KMS-11 (cell line): ENCODE data around the gene POP5.
"Not testable (repeated sequence)": the region's sequence is repeated elsewhere in the genome, so short reads cannot be mapped to it uniquely, and the experiment has no call there.

Experiments used
- H2AFZ ChIP-seq: fragments of 200-600 bp; sonication (generic); 2 replicates; pipeline ENCODE4 v1.6.1; 2016; ENCODE audit warnings: antibody characterized with exemption, mixed run types, low read depth
- H3K27ac ChIP-seq: fragments of 200-600 bp; sonication (generic); 2 replicates; pipeline ENCODE4 v1.6.1; 2016; ENCODE audit warnings: mild to moderate bottlenecking, mixed run types
- H3K27me3 ChIP-seq: fragments of 200-600 bp; sonication (generic); 2 replicates; pipeline ENCODE4 v1.6.1; 2017; ENCODE audit warnings: mild to moderate bottlenecking, low read depth, mixed run types, moderate library complexity; ENCODE audit not compliant: insufficient read depth
- H3K36me3 ChIP-seq: fragments of 200-600 bp; sonication (generic); 2 replicates; pipeline ENCODE4 v1.6.1; 2017; ENCODE audit warnings: mild to moderate bottlenecking, mixed run types; ENCODE audit not compliant: insufficient read depth
- H3K4me1 ChIP-seq: fragments of 200-600 bp; sonication (generic); 2 replicates; pipeline ENCODE4 v1.6.1; 2016; ENCODE audit warnings: mild to moderate bottlenecking, low read depth, mixed run types; ENCODE audit not compliant: poor library complexity, severe bottlenecking
- H3K4me2 ChIP-seq: fragments of 200-600 bp; sonication (generic); 2 replicates; pipeline ENCODE4 v1.7.0; 2016; ENCODE audit warnings: mild to moderate bottlenecking, mixed run types
- H3K4me3 ChIP-seq: fragments of 200-600 bp; sonication (generic); IDR thresholded peaks from 2 replicates; pipeline ENCODE4 v1.6.1; 2017; ENCODE audit warnings: low read depth, low read length, mixed read lengths; ENCODE audit not compliant: insufficient read depth
- H3K79me2 ChIP-seq: fragments of 200-600 bp; sonication (generic); 2 replicates; pipeline ENCODE4 v1.6.1; 2016; ENCODE audit warnings: low read depth, mixed run types; ENCODE audit not compliant: insufficient read depth
- H3K9ac ChIP-seq: fragments of 200-600 bp; sonication (generic); 2 replicates; pipeline ENCODE4 v1.6.1; 2016; ENCODE audit warnings: mild to moderate bottlenecking, mixed run types
- H4K20me1 ChIP-seq: fragments of 200-600 bp; sonication (generic); 2 replicates; pipeline ENCODE4 v1.6.1; 2016; ENCODE audit warnings: mild to moderate bottlenecking, mixed run types; ENCODE audit not compliant: insufficient read depth
- CTCF ChIP-seq: fragments of 200-600 bp; sonication (generic); conservative IDR thresholded peaks from 2 replicates; pipeline ENCODE4 v1.6.1; 2017; ENCODE audit warnings: low read depth, mild to moderate bottlenecking, antibody characterized with exemption, low read length, moderate library complexity, mixed read lengths

The POP5 gene

GRCh38 chr12:120610560-120610959, 29.4 kb upstream of the POP5 start:
- Histone ChIP-seq H4K20me1 (no peaks in the 10 kb centered on the region), H3K9ac (no peak overlapping the region), H2AFZ (no peak overlapping the region), H3K4me3 (no peak overlapping the region), H3K27me3 (no peaks in the 10 kb centered on the region), H3K79me2 (no peaks in the 10 kb centered on the region), H3K4me1 (no peaks in the 10 kb centered on the region), H3K27ac (no peak overlapping the region), H3K4me2 (no peak overlapping the region), H3K36me3 (no peaks in the 10 kb centered on the region)
- no peak for TF ChIP-seq CTCF

GRCh38 chr12:120602416-120602815, 21.2 kb upstream of the POP5 start:
- H3K4me3 ChIP-seq, H3K36me3 ChIP-seq, H3K79me2 ChIP-seq, H3K9ac ChIP-seq, H4K20me1 ChIP-seq, H2AFZ ChIP-seq, H3K27me3 ChIP-seq, H3K4me2 ChIP-seq, H3K27ac ChIP-seq, H3K4me1 ChIP-seq: not testable (repeated sequence)

GRCh38 chr12:120599672-120600552, 18.7 kb upstream of the POP5 start:
- Histone ChIP-seq H3K9ac (no peak overlapping the region), H3K79me2 (no peaks in the 10 kb centered on the region), H3K4me1 (no peaks in the 10 kb centered on the region), H2AFZ (no peak overlapping the region), H3K27me3 (no peaks in the 10 kb centered on the region), H3K4me3 (no peak overlapping the region), H3K27ac (no peak overlapping the region), H3K36me3 (no peaks in the 10 kb centered on the region), H3K4me2 (no peak overlapping the region), H4K20me1 (no peaks in the 10 kb centered on the region)
- TF ChIP-seq CTCF, result no peak

- Histone ChIP-seq H3K27me3 (no peaks in the 10 kb centered on the region), H3K36me3 (no peaks in the 10 kb centered on the region), H3K4me1 (no peaks in the 10 kb centered on the region), H4K20me1 (no peaks in the 10 kb centered on the region), H2AFZ (no peak overlapping the region), H3K4me2 (no peak overlapping the region), H3K27ac (no peak overlapping the region), H3K9ac (no peak overlapping the region), H3K4me3 (no peak overlapping the region), H3K79me2 (no peaks in the 10 kb centered on the region)
- no peak for TF ChIP-seq CTCF
Measured at GRCh38 chr12:120598674-120599463, 17.7 kb upstream of the POP5 start.
